Measurements from ENCODE around the gene DCST2. TPM values are rescaled to one million over a fixed set of nuclear protein-coding genes. Genes with fewer than 3 reads are reported as not detected.
"Not testable (repeated sequence)": the region's sequence is repeated elsewhere in the genome, so short reads cannot be mapped to it uniquely, and the experiment has no call there.

The DCST2 gene
- total and polyA plus RNA-seq, 12 donors = 0.14 to 15.2 (median 1.1) TPM; not detected in 2

GRCh38 chr1:154995301-154995983 lies 38.1 kb downstream of the DCST2 start:
- not testable (repeated sequence) for H3K36me3 ChIP-seq (replicated peaks in 1 of 2); H3K27ac ChIP-seq; H3K4me3 ChIP-seq; H3K9me3 ChIP-seq (replicated peaks in 1 of 3); H3K27me3 ChIP-seq
- 54 to 63% (median 60%) methylated on average over 13 of the region's 13 CpGs for WGBS, 4 donors
- peaks cover 16 to 20% of the 10 kb centered on the region in 2 donors for H3K4me1 ChIP-seq (replicated peaks in 1 of 2)
- DNase-seq = peak; percentile 65 to 86 (median 78)
- TF ChIP-seq CTCF (IDR thresholded peaks at IDR 0.05) = peak; percentile 11 to 47 (median 36)
- intact Hi-C loops (cut with DNase I) = loop anchor here in 1 of 2 donors (5.0 kb wide), 1 partner anchor 33 kb away; the partner anchor contains the start of gene PYGO2

- H3K27me3 ChIP-seq = no peaks in the 10 kb centered on the region
- DNase-seq = no peak
- peaks cover 0 to 6% of the 10 kb centered on the region in 2 donors for H3K36me3 ChIP-seq (replicated peaks in 1 of 2)
- no peak overlapping the region for H3K27ac ChIP-seq
- TF ChIP-seq POLR2A (IDR thresholded peaks at IDR 0.05) = no peak
- TF ChIP-seq CTCF (IDR thresholded peaks at IDR 0.05) = no peak
- 58 to 92% (median 71%) methylated on average over 3 of the region's 3 CpGs for WGBS, 4 donors
- H3K9me3 ChIP-seq (replicated peaks in 1 of 3) = no peaks in the 10 kb centered on the region
- intact Hi-C loops (cut with DNase I) = no loop called here
- peaks cover 9 to 13% of the 10 kb centered on the region in 2 donors for H3K4me1 ChIP-seq (replicated peaks in 1 of 2)
- no peak overlapping the region for H3K4me3 ChIP-seq
Observed at GRCh38 chr1:154994591-154994990, 39.0 kb downstream of the DCST2 start.

- intact Hi-C loops (cut with DNase I) = no loop called here
- peaks cover 0 to 6% of the 10 kb centered on the region in 2 donors for H3K36me3 ChIP-seq (replicated peaks in 1 of 2)
- H3K9me3 ChIP-seq (replicated peaks in 1 of 3) = no peaks in the 10 kb centered on the region
- H3K27ac ChIP-seq = no peak overlapping the region
- peak in 1 of 7 donors; percentile 14 for DNase-seq
- no peak overlapping the region for H3K4me3 ChIP-seq
- TF ChIP-seq CTCF (IDR thresholded peaks at IDR 0.05) (no peak), POLR2A (IDR thresholded peaks at IDR 0.05) (no peak)
- no peaks in the 10 kb centered on the region for H3K27me3 ChIP-seq
- 22 to 53% (median 30%) methylated on average over 1 of the region's 1 CpG for WGBS, 4 donors
- H3K4me1 ChIP-seq (replicated peaks in 1 of 2) = peaks cover 5 to 9% of the 10 kb centered on the region in 2 donors
Observed at GRCh38 chr1:154994269-154994587, 39.4 kb downstream of the DCST2 start.

GRCh38 chr1:154993572-154994268 lies 39.9 kb downstream of the DCST2 start, which contains the start of gene LENEP:
LENEP (plus strand) TSS chr1:154993586; CDS start chr1:154993608, 22 bp downstream.
- TF ChIP-seq CTCF (IDR thresholded peaks at IDR 0.05) = no peak
- no peak for TF ChIP-seq POLR2A (IDR thresholded peaks at IDR 0.05)

More at GRCh38 chr1:154993572-154994268, 39.9 kb downstream of the DCST2 start, which contains the start of gene LENEP:
- peak in 1 of 7 donors; percentile 17 for DNase-seq
- H3K27me3 ChIP-seq = no peaks in the 10 kb centered on the region
- intact Hi-C loops (cut with DNase I) = no loop called here
- H3K4me1 ChIP-seq (replicated peaks in 1 of 2) = peaks cover under 1 to 4% of the 10 kb centered on the region in 2 donors
- H3K4me3 ChIP-seq = no peak within 1 kb of the TSS
- H3K36me3 ChIP-seq (replicated peaks in 1 of 2) = peaks cover 0 to 6% of the 10 kb centered on the region in 2 donors
- WGBS, 4 donors = 76 to 100% (median 82%) methylated on average over 1 to 8 of the region's 8 CpGs
- no peaks in the 10 kb centered on the region for H3K9me3 ChIP-seq (replicated peaks in 1 of 3)
- H3K27ac ChIP-seq = no peak within 1 kb of the TSS
